HCT116 (cell line): ENCODE measurements around the gene RNASE9. TPM values are rescaled to one million over a fixed set of nuclear protein-coding genes. Genes with fewer than 3 reads are reported as not detected.

Source experiments
- ATAC-seq: fragments of 200-7000 bp; cut with Tn5 transposase; 2 replicates; pipeline ENCODE4 v1.9.1; 2020; ENCODE audit warnings: mild to moderate bottlenecking, moderate library complexity
- BruUV-seq: library from RNA; stranded (reverse); fragments of 400-500 nt; replicated peaks from 2 replicates; lab custom pipeline; 2021; lab: Mats Ljungman, UMichigan
- CTCF ChIA-PET: fragments of 300-600 bp; sonication (Branson Sonifier 250); formaldehyde crosslinking; loops from one replicate; lab custom pipeline; 2021; ENCODE audit warnings: antibody characterized with exemption; lab: Charles Lee
- POLR2A ChIA-PET: fragments of 300-600, 350-600 bp; sonication (Branson Sonifier 250); formaldehyde crosslinking; loops from one replicate; lab custom pipeline; 2021; ENCODE audit warnings: antibody characterized with exemption; lab: Charles Lee
- RAD21 ChIA-PET, 2 experiments: fragments of 300-600 bp; sonication (Branson Sonifier 250); formaldehyde crosslinking; loops; one replicate each; lab custom pipeline; 2023; ENCODE audit warnings: low total read pairs in 2 of 2; ENCODE audit not compliant: uncharacterized antibody in 2 of 2, unreplicated experiment in 2 of 2, low non-redundant PET in 1 of 2; lab: Charles Lee
- DNase-seq: peaks from one replicate; pipeline ENCODE4 v3.0.0-alpha.2; 2010; ENCODE audit warnings: low read depth, low spot score
- H2AFZ ChIP-seq: fragments of 200-600 bp; shearing (Covaris generic), sonication (generic); 2 replicates; pipeline ENCODE4 v1.6.1; 2017; ENCODE audit warnings: low read depth, mixed run types, mixed read lengths, antibody characterized with exemption, low read length; ENCODE audit not compliant: poor library complexity, severe bottlenecking
- H3K27ac ChIP-seq: 2 replicates; pipeline ENCODE4 v1.5.1; 2012; ENCODE audit warnings: low read depth, low read length
- H3K27me3 ChIP-seq: fragments of 200-600 bp; sonication (generic); 2 replicates; pipeline ENCODE4 v1.6.1; 2016; ENCODE audit warnings: mixed run types, low read length, mixed read lengths; ENCODE audit not compliant: insufficient read depth
- H3K36me3 ChIP-seq, 2 experiments: fragments of 200-500 bp in 1 of 2; fragments of 200-600 bp in 1 of 2; sonication (Bioruptor generic) in 1 of 2; sonication (generic) in 1 of 2; 2 replicates each; pipeline versions ENCODE4 v1.5.1 to v1.6.1; 2014 to 2016; ENCODE audit warnings: low read length in 2 of 2, inconsistent platforms in 1 of 2, mixed read lengths in 1 of 2, mixed run types in 1 of 2; ENCODE audit not compliant: insufficient read depth in 2 of 2, control insufficient read depth in 1 of 2
- H3K4me1 ChIP-seq, 2 experiments: fragments of 200-600 bp in 1 of 2; sonication (generic) in 1 of 2; 2 replicates each; pipeline versions ENCODE4 v1.5.1 to v1.6.1; 2012 to 2017; ENCODE audit warnings: low read length in 2 of 2, inconsistent platforms in 1 of 2, mild to moderate bottlenecking in 1 of 2, mixed read lengths in 1 of 2, mixed run types in 1 of 2, moderate library complexity in 1 of 2; ENCODE audit not compliant: insufficient read depth in 2 of 2, control insufficient read depth in 1 of 2
- H3K4me2 ChIP-seq: fragments of 200-600 bp; sonication (generic); 2 replicates; pipeline ENCODE4 v1.6.1; 2017; ENCODE audit warnings: mixed run types, low read length, mixed read lengths
- H3K4me3 ChIP-seq, 2 experiments: fragments of 200-600 bp in 1 of 2; sonication (generic) in 1 of 2; replicated peaks in 1 of 2; 2 replicates each; pipeline ENCODE4 v1.5.1; 2011 to 2016; ENCODE audit warnings: low read length in 2 of 2, control low read depth in 1 of 2, low read depth in 1 of 2, mild to moderate bottlenecking in 1 of 2, mixed read lengths in 1 of 2, mixed run types in 1 of 2
- H3K79me2 ChIP-seq: fragments of 200-600 bp; sonication (generic); 2 replicates; pipeline ENCODE4 v1.6.1; 2017; ENCODE audit warnings: mild to moderate bottlenecking, mixed run types, low read length, moderate library complexity, mixed read lengths; ENCODE audit not compliant: insufficient read depth
- H3K9ac ChIP-seq: fragments of 200-600 bp; sonication (generic); 2 replicates; pipeline ENCODE4 v1.6.1; 2016; ENCODE audit warnings: low read length, mixed read lengths
- H3K9me2 ChIP-seq: fragments of 200-600 bp; sonication (generic), shearing (Covaris generic); 2 replicates; pipeline ENCODE4 v1.6.1; 2017; ENCODE audit warnings: mixed run types, mild to moderate bottlenecking, moderate library complexity; ENCODE audit not compliant: insufficient read depth
- H3K9me3 ChIP-seq, 2 experiments: fragments of 200-500 bp in 1 of 2; fragments of 200-600 bp in 1 of 2; sonication (Bioruptor generic) in 1 of 2; sonication (generic) in 1 of 2; 2 replicates each; pipeline ENCODE4 v1.6.1; 2014 to 2017; ENCODE audit warnings: low read length in 2 of 2, mixed read lengths in 2 of 2, inconsistent platforms in 1 of 2, low read depth in 1 of 2, mild to moderate bottlenecking in 1 of 2, mixed run types in 1 of 2, moderate library complexity in 1 of 2; ENCODE audit not compliant: control insufficient read depth in 1 of 2, insufficient read depth in 1 of 2
- H4K20me1 ChIP-seq: fragments of 200-600 bp; sonication (generic), shearing (Covaris generic); 2 replicates; pipeline ENCODE4 v1.6.1; 2017; ENCODE audit warnings: mixed run types, mild to moderate bottlenecking, moderate library complexity; ENCODE audit not compliant: insufficient read depth
- CBX3 ChIP-seq: IDR thresholded peaks from 2 replicates; pipeline ENCODE4 v1.6.1; 2012; ENCODE audit warnings: low read depth
- CTCF ChIP-seq, 3 experiments: fragments of 200-600 bp in 1 of 3; sonication (generic) in 1 of 3; IDR thresholded peaks in 2 of 3; conservative IDR thresholded peaks in 1 of 3; 2 replicates each; pipeline ENCODE4 v1.5.1; 2012 to 2017; ENCODE audit warnings: low read depth in 2 of 3, low read length in 2 of 3, antibody characterized with exemption in 1 of 3, borderline replicate concordance in 1 of 3, control low read depth in 1 of 3, mild to moderate bottlenecking in 1 of 3, mixed read lengths in 1 of 3, mixed run types in 1 of 3, moderate library complexity in 1 of 3; ENCODE audit not compliant: insufficient read depth in 1 of 3
- EZH2 ChIP-seq: fragments of 200-600 bp; sonication (generic); IDR thresholded peaks from 2 replicates; pipeline ENCODE4 v1.6.1; 2017; ENCODE audit warnings: antibody characterized with exemption, mixed run types
- FOSL1 ChIP-seq: IDR thresholded peaks from 2 replicates; pipeline ENCODE4 v1.6.1; 2012; ENCODE audit warnings: low read depth
- SP1 ChIP-seq: IDR thresholded peaks from 2 replicates; pipeline ENCODE4 v1.6.1; 2012; ENCODE audit warnings: low read depth
- YY1 ChIP-seq: IDR thresholded peaks from 2 replicates; pipeline ENCODE4 v1.6.1; 2011; ENCODE audit warnings: low read length, low read depth, moderate library complexity, mild to moderate bottlenecking; ENCODE audit not compliant: insufficient replicate concordance; ENCODE audit errors: extremely low read depth
- ZBTB33 ChIP-seq: IDR thresholded peaks from 2 replicates; pipeline ENCODE4 v1.6.1; 2011; ENCODE audit warnings: mild to moderate bottlenecking, low read length, moderate library complexity; ENCODE audit not compliant: insufficient replicate concordance; ENCODE audit errors: extremely low read depth
- ZNF274 ChIP-seq: fragments of 200-500 bp; sonication (Bioruptor generic); IDR thresholded peaks from 2 replicates; pipeline ENCODE4 v1.6.1; 2014; ENCODE audit warnings: mild to moderate bottlenecking, low read depth, low read length, inconsistent platforms
- intact Hi-C: fragments of 100-400 bp; cut with micrococcal nuclease; formaldehyde crosslinking; loops from 2 replicates; pipeline ENCODE4 v1.10.0; 2022
- total RNA-seq: library from RNA; stranded (reverse); gene quantifications from one replicate; pipeline ENCODE4 v1.2.1, GENCODE V29; 2021; ENCODE audit not compliant: unreplicated experiment

RNASE9 gene
- total RNA-seq, 1 experiment from 2014 or later: not detected

- Histone ChIP-seq H3K4me3 (no peak overlapping the region), H3K27me3 (no peaks in the 10 kb centered on the region), H3K27ac (no peak overlapping the region), H3K36me3 (no peaks in the 10 kb centered on the region), H4K20me1 (no peaks in the 10 kb centered on the region), H3K9me2 (no peaks in the 10 kb centered on the region), H2AFZ (no peak overlapping the region), H3K9me3 (no peaks in the 10 kb centered on the region), H3K79me2 (no peaks in the 10 kb centered on the region), H3K9ac (no peak overlapping the region), H3K4me1 (peaks cover 1 to 17% of the 10 kb centered on the region in 2 experiments; a peak in 3 of 4 replicates), H3K4me2 (no peak overlapping the region)
- no peak for TF ChIP-seq ZBTB33
- no peak for TF ChIP-seq YY1
- TF ChIP-seq SP1: no peak
- no peak for TF ChIP-seq EZH2
- TF ChIP-seq ZNF274: no peak
- no peak for TF ChIP-seq CBX3
- TF ChIP-seq FOSL1: no peak
- TF ChIP-seq CTCF (IDR thresholded peaks at IDR 0.05 in 2 of 3, conservative IDR thresholded peaks at IDR 0.05 in 1 of 3; ENCODE audit: borderline replicate concordance in 1 of 3, insufficient read depth in 1 of 3, low read depth in 2 of 3, low read length in 2 of 3): no peak
- RAD21 ChIA-PET: no interaction called here
- BruUV-seq: no TSS peak
- CTCF ChIA-PET: interaction anchor here (1.4 to 5.6 kb wide), 6 partner anchors 84 to 280 kb away, joined by 3 to 32 read pairs (median 7); partner anchors contain the start of gene PARP2
- DNase-seq (no peak), ATAC-seq (no peak)
- intact Hi-C loops: loop anchor here (5.0 kb wide), 1 partner anchor 140 kb away; the partner anchor contains the start of gene PNP
- POLR2A ChIA-PET: interaction anchor here (1.0 to 1.4 kb wide), 2 partner anchors 265 to 266 kb away, joined by 4 to 7 read pairs; partner anchors contain the start of gene PARP2
Measured at GRCh38 chr14:20607617-20608016, 46.8 kb upstream of the RNASE9 start.
